ENCODE results near the gene CDH23. TPM values are rescaled to one million over a fixed set of nuclear protein-coding genes. Genes with fewer than 3 reads are reported as not detected.

Gene CDH23
- total and polyA plus RNA-seq, 2 experiments from 2014 or later, result 0.30 to 1.5 TPM

DNA sequence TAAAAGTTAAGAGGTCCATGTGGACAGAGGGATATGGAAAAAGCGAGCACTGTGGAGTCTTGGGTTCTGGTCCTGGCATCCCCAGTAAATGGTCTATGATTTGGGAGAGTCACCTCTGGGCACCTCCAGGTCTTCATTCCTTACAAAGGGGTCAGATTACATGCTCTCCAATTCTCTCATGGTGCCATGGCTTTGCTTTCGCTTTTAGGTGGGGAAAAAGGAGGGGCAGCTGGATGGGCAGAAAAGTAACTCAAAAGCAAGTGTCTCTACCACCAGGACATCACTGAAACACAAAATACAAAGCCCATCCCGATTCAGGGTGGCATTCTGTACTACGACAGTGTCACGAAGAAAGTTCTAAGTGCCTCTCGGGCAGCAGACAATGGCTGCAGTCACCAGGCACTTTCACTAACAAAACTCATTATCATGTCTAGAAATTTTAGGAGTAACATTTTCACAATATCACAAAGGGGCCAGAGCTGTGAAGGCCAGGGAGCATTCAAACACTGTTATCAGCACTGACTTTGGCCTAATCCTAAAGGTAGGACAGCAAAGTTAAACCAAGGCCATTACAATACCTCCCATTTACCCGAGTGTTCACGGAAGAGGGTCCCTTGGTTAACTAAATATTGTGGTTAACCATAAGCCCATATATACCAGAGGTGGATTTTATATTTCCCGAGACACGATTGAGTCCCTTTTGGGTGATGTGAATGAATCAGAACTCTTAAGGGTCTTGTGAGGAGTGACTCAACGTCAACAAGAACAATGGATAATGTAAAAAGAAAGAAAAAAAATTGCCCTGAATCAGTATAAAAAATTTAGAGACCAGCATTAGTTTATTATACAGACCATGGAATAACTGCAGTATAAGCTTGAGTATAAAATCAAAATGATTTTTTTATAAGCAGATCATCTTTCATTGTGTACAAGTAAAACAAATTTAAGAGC lies 451.9 kb downstream of the CDH23 start:
- no peak overlapping the region for H2AFZ ChIP-seq
- DNase-seq (ENCODE audit: low spot score), result no peak
- H3K27ac ChIP-seq, result no peak overlapping the region
- TF ChIP-seq, protein P1, sequence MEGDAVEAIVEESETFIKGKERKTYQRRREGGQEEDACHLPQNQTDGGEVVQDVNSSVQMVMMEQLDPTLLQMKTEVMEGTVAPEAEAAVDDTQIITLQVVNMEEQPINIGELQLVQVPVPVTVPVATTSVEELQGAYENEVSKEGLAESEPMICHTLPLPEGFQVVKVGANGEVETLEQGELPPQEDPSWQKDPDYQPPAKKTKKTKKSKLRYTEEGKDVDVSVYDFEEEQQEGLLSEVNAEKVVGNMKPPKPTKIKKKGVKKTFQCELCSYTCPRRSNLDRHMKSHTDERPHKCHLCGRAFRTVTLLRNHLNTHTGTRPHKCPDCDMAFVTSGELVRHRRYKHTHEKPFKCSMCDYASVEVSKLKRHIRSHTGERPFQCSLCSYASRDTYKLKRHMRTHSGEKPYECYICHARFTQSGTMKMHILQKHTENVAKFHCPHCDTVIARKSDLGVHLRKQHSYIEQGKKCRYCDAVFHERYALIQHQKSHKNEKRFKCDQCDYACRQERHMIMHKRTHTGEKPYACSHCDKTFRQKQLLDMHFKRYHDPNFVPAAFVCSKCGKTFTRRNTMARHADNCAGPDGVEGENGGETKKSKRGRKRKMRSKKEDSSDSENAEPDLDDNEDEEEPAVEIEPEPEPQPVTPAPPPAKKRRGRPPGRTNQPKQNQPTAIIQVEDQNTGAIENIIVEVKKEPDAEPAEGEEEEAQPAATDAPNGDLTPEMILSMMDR (IDR thresholded peaks at IDR 0.05; ENCODE audit: poor library complexity), result no peak
- TF ChIP-seq EZH2phosphoT487 (IDR thresholded peaks at IDR 0.05; ENCODE audit: low read depth, severe bottlenecking, unreplicated experiment) (no peak), EZH2 (IDR thresholded peaks at IDR 0.05; ENCODE audit: borderline replicate concordance) (no peak)
- H3K79me2 ChIP-seq, result peaks cover 73% of the 10 kb centered on the region
- peak overlapping the region; percentile 2 for H3K4me3 ChIP-seq
- H3K9me2 ChIP-seq (replicated peaks; ENCODE audit: insufficient read depth), result no peaks in the 10 kb centered on the region
- no peaks in the 10 kb centered on the region for H3K9me3 ChIP-seq (ENCODE audit: low read depth)
- no peaks in the 10 kb centered on the region for H3K27me3 ChIP-seq
- no peaks in the 10 kb centered on the region for H3K36me3 ChIP-seq (replicated peaks; ENCODE audit: insufficient read depth, low read depth)
- WGBS (ENCODE audit: low lambda C conversion rate, missing lambda C conversion rate), result 80% methylated on average over 11 of the region's 11 CpGs
- H3K4me1 ChIP-seq (ENCODE audit: insufficient read depth), result peaks cover 7% of the 10 kb centered on the region
- peaks cover 70% of the 10 kb centered on the region for H4K20me1 ChIP-seq (ENCODE audit: insufficient read depth, poor library complexity, severe bottlenecking)
- H3K4me2 ChIP-seq, result peak overlapping the region; percentile 93

DNA sequence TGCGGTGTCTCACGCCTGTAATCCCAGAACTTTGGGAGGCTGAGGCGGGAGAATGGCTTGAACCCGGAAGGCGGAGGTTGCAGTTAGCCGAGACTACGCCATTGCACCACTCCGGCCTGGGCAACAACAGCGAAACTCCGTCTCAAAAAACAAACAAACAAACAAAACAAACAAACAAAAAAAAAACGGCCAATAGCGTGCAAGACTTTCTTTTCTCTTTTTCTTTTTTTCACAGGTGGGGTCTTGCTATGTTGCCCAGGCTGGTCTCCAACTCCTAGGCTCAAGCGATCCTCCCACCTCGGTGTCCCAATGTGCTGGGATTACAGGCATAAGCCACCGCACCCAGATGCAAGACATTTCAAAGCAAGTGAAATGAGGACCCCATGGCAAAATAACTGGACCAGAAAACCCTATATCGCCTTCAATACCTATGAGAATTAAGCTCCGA lies 452.8 kb downstream of the CDH23 start:
- H4K20me1 ChIP-seq (ENCODE audit: insufficient read depth, poor library complexity, severe bottlenecking), result peaks cover 61% of the 10 kb centered on the region
- H3K9me2 ChIP-seq (replicated peaks; ENCODE audit: insufficient read depth), result no peaks in the 10 kb centered on the region
- H3K27me3 ChIP-seq, result no peaks in the 10 kb centered on the region
- H3K9me3 ChIP-seq (ENCODE audit: low read depth), result no peaks in the 10 kb centered on the region
- peaks cover 7% of the 10 kb centered on the region for H3K4me1 ChIP-seq (ENCODE audit: insufficient read depth)
- H3K79me2 ChIP-seq, result peaks cover 64% of the 10 kb centered on the region
- H2AFZ ChIP-seq, result no peak overlapping the region
- H3K27ac ChIP-seq, result no peak overlapping the region
- no peak for TF ChIP-seq EZH2 (IDR thresholded peaks at IDR 0.05; ENCODE audit: borderline replicate concordance)
- no peak for TF ChIP-seq EZH2phosphoT487 (IDR thresholded peaks at IDR 0.05; ENCODE audit: low read depth, severe bottlenecking, unreplicated experiment)
- TF ChIP-seq, protein P1 (IDR thresholded peaks at IDR 0.05; ENCODE audit: poor library complexity), result no peak
- peak overlapping the region; percentile 93 for H3K4me2 ChIP-seq
- H3K4me3 ChIP-seq, result peak overlapping the region; percentile 83
- no peaks in the 10 kb centered on the region for H3K36me3 ChIP-seq (replicated peaks; ENCODE audit: insufficient read depth, low read depth)
- no peak for DNase-seq (ENCODE audit: low spot score)
- 92% methylated on average over 17 of the region's 17 CpGs for WGBS (ENCODE audit: low lambda C conversion rate, missing lambda C conversion rate)

DNA sequence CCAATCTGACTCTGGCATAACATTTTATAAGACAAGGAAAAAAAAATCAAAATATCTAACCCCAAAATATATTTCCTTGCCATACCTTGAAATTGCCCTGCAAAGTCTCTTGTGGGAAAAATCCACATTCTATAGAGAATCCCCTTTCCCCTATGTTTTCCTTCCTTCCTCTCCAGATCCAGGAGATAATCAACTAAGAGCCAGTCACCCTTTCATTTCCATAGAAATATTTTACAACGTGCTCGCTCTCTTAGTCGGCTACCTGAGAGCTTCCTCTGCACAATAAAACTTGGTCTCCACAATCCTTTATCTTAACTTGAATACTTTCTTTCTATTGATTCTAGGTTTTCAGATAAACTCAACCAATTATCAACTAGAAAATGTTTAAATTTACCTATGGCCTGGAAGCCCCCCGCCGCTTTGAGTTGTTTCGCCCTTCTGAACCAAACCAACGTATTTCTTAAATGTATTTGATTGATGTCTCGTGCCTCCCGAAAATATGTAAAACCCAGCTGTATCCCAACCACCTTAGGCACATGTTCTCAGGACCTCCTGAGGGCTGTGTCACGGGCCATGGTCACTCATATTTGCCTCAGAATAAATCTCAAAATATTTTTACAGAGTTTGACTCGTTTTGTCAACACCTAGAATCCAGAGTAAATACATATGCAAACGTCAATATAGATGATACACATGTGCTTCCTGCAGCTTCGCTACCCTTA lies 453.5 kb downstream of the CDH23 start:
- Histone ChIP-seq H3K27ac (peak overlapping the region; percentile 96), H3K9me2 (replicated peaks; ENCODE audit: insufficient read depth) (no peaks in the 10 kb centered on the region), H4K20me1 (ENCODE audit: insufficient read depth, poor library complexity, severe bottlenecking) (peaks cover 54% of the 10 kb centered on the region), H3K36me3 (replicated peaks; ENCODE audit: insufficient read depth, low read depth) (no peaks in the 10 kb centered on the region), H2AFZ (peak overlapping the region; percentile 64), H3K4me1 (ENCODE audit: insufficient read depth) (peaks cover 7% of the 10 kb centered on the region), H3K4me3 (peak overlapping the region; percentile 83), H3K79me2 (peaks cover 57% of the 10 kb centered on the region), H3K27me3 (no peaks in the 10 kb centered on the region), H3K9me3 (ENCODE audit: low read depth) (no peaks in the 10 kb centered on the region), H3K4me2 (peak overlapping the region; percentile 93)
- no peak for TF ChIP-seq EZH2phosphoT487 (IDR thresholded peaks at IDR 0.05; ENCODE audit: low read depth, severe bottlenecking, unreplicated experiment)
- TF ChIP-seq, protein P1 (IDR thresholded peaks at IDR 0.05; ENCODE audit: poor library complexity), result no peak
- TF ChIP-seq EZH2 (IDR thresholded peaks at IDR 0.05; ENCODE audit: borderline replicate concordance), result no peak
- no peak for DNase-seq (ENCODE audit: low spot score)
- 3% methylated on average over 13 of the region's 13 CpGs for WGBS (ENCODE audit: low lambda C conversion rate, missing lambda C conversion rate)
